MM.1S (cell line): Measurements from ENCODE around the gene HSD17B3.
"Not testable (repeated sequence)": the region's sequence is repeated elsewhere in the genome, so short reads cannot be mapped to it uniquely, and the experiment has no call there.

ENCODE experiments used
- DNase-seq: peaks from one replicate; pipeline ENCODE4 v3.0.0-alpha.2; 2015
- H2AFZ ChIP-seq: fragments of 300-600 bp; sonication (generic); 2 replicates; pipeline ENCODE4 v1.6.0; 2016; ENCODE audit warnings: antibody characterized with exemption, low read length
- H3F3A ChIP-seq: fragments of 300-600 bp; sonication (generic); 2 replicates; pipeline ENCODE4 v1.6.1; 2016; ENCODE audit warnings: mild to moderate bottlenecking, antibody characterized with exemption, low read length, moderate library complexity, mixed read lengths; ENCODE audit not compliant: insufficient read depth
- H3K27ac ChIP-seq: fragments of 300-600 bp; sonication (generic); 2 replicates; pipeline ENCODE4 v1.5.1; 2016; ENCODE audit warnings: mild to moderate bottlenecking, low read length
- H3K27me3 ChIP-seq: fragments of 300-600 bp; sonication (generic); replicated peaks from 2 replicates; pipeline ENCODE4 v1.6.0; 2016; ENCODE audit warnings: low read length; ENCODE audit not compliant: insufficient read depth
- H3K36me3 ChIP-seq: fragments of 300-600 bp; sonication (generic); replicated peaks from 2 replicates; pipeline ENCODE4 v1.6.1; 2016; ENCODE audit warnings: mild to moderate bottlenecking, low read length, mixed read lengths; ENCODE audit not compliant: insufficient read depth
- H3K4me1 ChIP-seq: fragments of 300-600 bp; sonication (generic); 2 replicates; pipeline ENCODE4 v1.6.1; 2016; ENCODE audit warnings: low read length, mixed read lengths
- H3K4me2 ChIP-seq: fragments of 300-600 bp; sonication (generic); 2 replicates; pipeline ENCODE4 v1.6.0; 2016; ENCODE audit warnings: low read depth, low read length
- H3K4me3 ChIP-seq: fragments of 300-600 bp; sonication (generic); 2 replicates; pipeline ENCODE4 v1.5.1; 2016; ENCODE audit warnings: low read length, mixed read lengths
- H3K79me2 ChIP-seq: fragments of 300-600 bp; sonication (generic); 2 replicates; pipeline ENCODE4 v1.6.1; 2016; ENCODE audit warnings: mixed run types, low read length, mixed read lengths
- H3K9ac ChIP-seq: fragments of 300-600 bp; sonication (generic); 2 replicates; pipeline ENCODE4 v1.6.1; 2016; ENCODE audit warnings: low read length, mixed read lengths
- H3K9me2 ChIP-seq: fragments of 300-600 bp; sonication (generic); replicated peaks from 2 replicates; pipeline ENCODE4 v1.6.1; 2016; ENCODE audit warnings: mild to moderate bottlenecking, low read length, mixed read lengths; ENCODE audit not compliant: insufficient read depth
- H3K9me3 ChIP-seq: fragments of 300-600 bp; sonication (generic); replicated peaks from 2 replicates; pipeline ENCODE4 v1.6.1; 2016; ENCODE audit warnings: mild to moderate bottlenecking, low read length, mixed read lengths; ENCODE audit not compliant: insufficient read depth
- H4K20me1 ChIP-seq: fragments of 300-600 bp; sonication (generic); 2 replicates; pipeline ENCODE4 v1.6.1; 2016; ENCODE audit warnings: mild to moderate bottlenecking, low read length, moderate library complexity, mixed read lengths; ENCODE audit not compliant: insufficient read depth
- CTCF ChIP-seq: fragments of 300-600 bp; sonication (generic); IDR thresholded peaks from 2 replicates; pipeline ENCODE4 v1.5.1; 2016; ENCODE audit warnings: antibody characterized with exemption, low read length, mixed read lengths
- EZH2 ChIP-seq: fragments of 300-600 bp; sonication (generic); optimal IDR thresholded peaks from 2 replicates; pipeline ENCODE3; 2017; ENCODE audit warnings: low read depth, mild to moderate bottlenecking, antibody characterized with exemption, low read length, mixed read lengths
- EZH2phosphoT487 ChIP-seq: fragments of 300-600 bp; sonication (generic); IDR thresholded peaks from 2 replicates; pipeline ENCODE4 v1.6.1; 2018; ENCODE audit warnings: antibody characterized with exemption, low read length

HSD17B3 gene

GRCh38 chr9:96323169-96323568 is 21.2 kb upstream of the HSD17B3 start:
- Histone ChIP-seq H3K27me3 (no peaks in the 10 kb centered on the region), H3K27ac (no peak overlapping the region), H3K4me1 (no peaks in the 10 kb centered on the region), H3F3A (no peaks in the 10 kb centered on the region), H3K9ac (no peak overlapping the region), H3K36me3 (no peaks in the 10 kb centered on the region), H3K4me3 (no peak overlapping the region), H4K20me1 (no peaks in the 10 kb centered on the region), H3K9me2 (no peaks in the 10 kb centered on the region), H3K79me2 (no peaks in the 10 kb centered on the region), H3K4me2 (no peak overlapping the region), H3K9me3 (no peaks in the 10 kb centered on the region), H2AFZ (no peak overlapping the region)
- DNase-seq: no peak
- TF ChIP-seq EZH2phosphoT487 (no peak), EZH2 (no peak), CTCF (no peak)

- H4K20me1 ChIP-seq, H3K36me3 ChIP-seq, H2AFZ ChIP-seq, H3K9me3 ChIP-seq, H3K27me3 ChIP-seq, H3K9ac ChIP-seq, DNase-seq, H3K9me2 ChIP-seq, H3K4me2 ChIP-seq, H3K27ac ChIP-seq, H3F3A ChIP-seq, H3K79me2 ChIP-seq, H3K4me3 ChIP-seq, H3K4me1 ChIP-seq: not testable (repeated sequence)
These were observed 20.8 kb upstream of the HSD17B3 start for GRCh38 chr9:96322736-96323135.

- not testable (repeated sequence) for H3K4me1 ChIP-seq, H2AFZ ChIP-seq, H4K20me1 ChIP-seq, H3F3A ChIP-seq, H3K36me3 ChIP-seq, H3K9ac ChIP-seq, H3K4me2 ChIP-seq, H3K27me3 ChIP-seq, DNase-seq, H3K27ac ChIP-seq, H3K4me3 ChIP-seq, H3K79me2 ChIP-seq, H3K9me3 ChIP-seq, H3K9me2 ChIP-seq
These were observed 20.2 kb upstream of the HSD17B3 start for GRCh38 chr9:96322210-96322609.

GRCh38 chr9:96321515-96321914 is 19.5 kb upstream of the HSD17B3 start:
- H3F3A ChIP-seq: no peaks in the 10 kb centered on the region
- H3K4me3 ChIP-seq: no peak overlapping the region
- no peaks in the 10 kb centered on the region for H3K79me2 ChIP-seq
- DNase-seq: no peak
- H2AFZ ChIP-seq: no peak overlapping the region
- no peaks in the 10 kb centered on the region for H3K27me3 ChIP-seq
- no peak overlapping the region for H3K4me2 ChIP-seq
- H4K20me1 ChIP-seq: no peaks in the 10 kb centered on the region
- H3K36me3 ChIP-seq: no peaks in the 10 kb centered on the region
- no peak for TF ChIP-seq EZH2phosphoT487
- TF ChIP-seq CTCF: no peak
- TF ChIP-seq EZH2: no peak
- H3K9me3 ChIP-seq: no peaks in the 10 kb centered on the region
- H3K9ac ChIP-seq: no peak overlapping the region
- no peaks in the 10 kb centered on the region for H3K4me1 ChIP-seq
- H3K27ac ChIP-seq: no peak overlapping the region
- no peaks in the 10 kb centered on the region for H3K9me2 ChIP-seq
